Measurements from ENCODE around the gene FRAS1.
"Not testable (repeated sequence)": the region's sequence is repeated elsewhere in the genome, so short reads cannot be mapped to it uniquely, and the experiment has no call there.

Gene FRAS1

GRCh38 chr4:78518561-78518960 is 461.4 kb downstream of the FRAS1 start:
- no peak for DNase-seq

- DNase-seq: no peak
These were observed 462.8 kb downstream of the FRAS1 start for GRCh38 chr4:78519962-78520361.

- peak; percentile 58 for DNase-seq
These were observed 463.7 kb downstream of the FRAS1 start for GRCh38 chr4:78520808-78521226.

- no peak for DNase-seq
These were observed 466.9 kb downstream of the FRAS1 start for GRCh38 chr4:78524009-78524408.

GRCh38 chr4:78525559-78525958 is 468.4 kb downstream of the FRAS1 start:
- no peak for DNase-seq

- DNase-seq: no peak
These were observed 470.0 kb downstream of the FRAS1 start for GRCh38 chr4:78527103-78527502.

- no peak for DNase-seq
These were observed 470.4 kb downstream of the FRAS1 start for GRCh38 chr4:78527555-78527954.

- peak; percentile 82 for DNase-seq
These were observed 471.2 kb downstream of the FRAS1 start for GRCh38 chr4:78528327-78528726.

GRCh38 chr4:78529569-78530209 is 472.6 kb downstream of the FRAS1 start:
- DNase-seq: peak; percentile 65

GRCh38 chr4:78532046-78532445 is 474.9 kb downstream of the FRAS1 start:
- no peak for DNase-seq

- no peak for DNase-seq
These were observed 476.7 kb downstream of the FRAS1 start for GRCh38 chr4:78533854-78534253.

GRCh38 chr4:78534286-78534955 is 477.3 kb downstream of the FRAS1 start:
- no peak for DNase-seq

- DNase-seq: peak; percentile 46
These were observed 485.2 kb downstream of the FRAS1 start for GRCh38 chr4:78542373-78542772.

- DNase-seq: no peak
These were observed 486.5 kb downstream of the FRAS1 start for GRCh38 chr4:78543424-78544125.

GRCh38 chr4:78544678-78545077 is 487.6 kb downstream of the FRAS1 start:
- DNase-seq: no peak

- no peak for DNase-seq
These were observed 488.4 kb downstream of the FRAS1 start for GRCh38 chr4:78545275-78546246.

- not testable (repeated sequence) for DNase-seq
These were observed 490.8 kb downstream of the FRAS1 start for GRCh38 chr4:78547899-78548298.

GRCh38 chr4:78548889-78549288 is 491.8 kb downstream of the FRAS1 start:
- not testable (repeated sequence) for DNase-seq

GRCh38 chr4:78551420-78552351 is 494.6 kb downstream of the FRAS1 start, which contains the start of gene ANXA3:
TSS of gene ANXA3 (plus strand) at chr4:78551770. CDS start at chr4:78554474, 2,704 bp downstream.
- no peak for DNase-seq

GRCh38 chr4:78552389-78553042 is 495.4 kb downstream of the FRAS1 start:
- DNase-seq: no peak

- DNase-seq: no peak
These were observed 495.9 kb downstream of the FRAS1 start for GRCh38 chr4:78553043-78553396.

Data from fibroblast of skin of back (primary cell).